OCI-LY7 (cell line): ENCODE data around the gene ERMP1. TPM values are rescaled to one million over a fixed set of nuclear protein-coding genes. Genes with fewer than 3 reads are reported as not detected.
A peak's percentile ranks its signal among the peaks of the same experiment; 100 is the strongest.

Experiments used
- BruUV-seq: library from RNA; stranded (reverse); fragments of 400-500 nt; replicated peaks from 2 replicates; lab custom pipeline; 2021; lab: Mats Ljungman, UMichigan
- CTCF ChIA-PET: fragments of 300-600 bp; sonication (Branson Sonifier 250); formaldehyde crosslinking; loops from one replicate; lab custom pipeline; 2022; ENCODE audit warnings: antibody characterized with exemption; ENCODE audit not compliant: unreplicated experiment; lab: Charles Lee
- POLR2A ChIA-PET: fragments of 300-600 bp; sonication (Branson Sonifier 250); formaldehyde crosslinking; loops from one replicate; lab custom pipeline; 2022; ENCODE audit warnings: antibody characterized with exemption; lab: Charles Lee
- DNase-seq: peaks from one replicate; pipeline ENCODE4 v3.0.0-alpha.2; 2015; ENCODE audit warnings: low spot score
- H2AFZ ChIP-seq: fragments of 200-600 bp; sonication (generic), shearing (Covaris generic); 2 replicates; pipeline ENCODE4 v1.6.1; 2014; ENCODE audit warnings: mild to moderate bottlenecking, antibody characterized with exemption, low read length, moderate library complexity
- H3K27ac ChIP-seq: fragments of 200-600 bp; sonication (generic); 2 replicates; pipeline ENCODE4 v1.5.1; 2014; ENCODE audit warnings: mixed run types, low read depth, mild to moderate bottlenecking, moderate library complexity, low read length, inconsistent platforms; ENCODE audit not compliant: poor library complexity, severe bottlenecking
- H3K36me3 ChIP-seq: fragments of 200-600 bp; sonication (generic); 2 replicates; pipeline ENCODE4 v1.6.1; 2014; ENCODE audit warnings: mild to moderate bottlenecking, antibody characterized with exemption, low read length, moderate library complexity, mixed read lengths; ENCODE audit not compliant: insufficient read depth
- H3K4me1 ChIP-seq: fragments of 200-600 bp; sonication (generic); 2 replicates; pipeline ENCODE4 v1.5.1; 2014; ENCODE audit warnings: mild to moderate bottlenecking, low read length; ENCODE audit not compliant: insufficient read depth, poor library complexity, severe bottlenecking
- H3K4me2 ChIP-seq: fragments of 200-600 bp; sonication (generic); 2 replicates; pipeline ENCODE4 v1.6.1; 2014; ENCODE audit warnings: mild to moderate bottlenecking, low read length
- H3K4me3 ChIP-seq: fragments of 200-600 bp; sonication (generic); 2 replicates; pipeline ENCODE4 v1.5.1; 2014; ENCODE audit warnings: mild to moderate bottlenecking, low read depth, low read length; ENCODE audit not compliant: poor library complexity, severe bottlenecking
- H3K79me2 ChIP-seq: fragments of 200-600 bp; sonication (generic); 2 replicates; pipeline ENCODE4 v1.6.1; 2016; ENCODE audit warnings: low read depth, mild to moderate bottlenecking, low read length, moderate library complexity, mixed read lengths; ENCODE audit not compliant: insufficient read depth
- H3K9me2 ChIP-seq: fragments of 200-600 bp; sonication (generic); 2 replicates; pipeline ENCODE4 v1.6.1; 2016; ENCODE audit warnings: mild to moderate bottlenecking, low read length, mixed read lengths; ENCODE audit not compliant: insufficient read depth
- H3K9me3 ChIP-seq: fragments of 200-600 bp; sonication (generic); 2 replicates; pipeline ENCODE4 v1.6.1; 2014; ENCODE audit warnings: mild to moderate bottlenecking, mixed run types, low read length, mixed read lengths
- H4K20me1 ChIP-seq: fragments of 200-600 bp; sonication (generic); 2 replicates; pipeline ENCODE4 v1.6.1; 2014; ENCODE audit warnings: mild to moderate bottlenecking, antibody characterized with exemption, low read length, moderate library complexity, mixed read lengths; ENCODE audit not compliant: insufficient read depth
- CTCF ChIP-seq: fragments of 200-600 bp; sonication (generic); conservative IDR thresholded peaks from 2 replicates; pipeline ENCODE4 v1.5.1; 2014; ENCODE audit warnings: mild to moderate bottlenecking, antibody characterized with exemption, low read length, moderate library complexity, mixed read lengths
- EZH2phosphoT487 ChIP-seq: fragments of 200-600 bp; sonication (generic); IDR thresholded peaks from 2 replicates; pipeline ENCODE4 v1.6.1; 2018; ENCODE audit warnings: low read depth, borderline replicate concordance, mild to moderate bottlenecking, mixed run types, antibody characterized with exemption, low read length, moderate library complexity, mixed read lengths
- intact Hi-C: fragments of 100-400 bp; cut with micrococcal nuclease; formaldehyde crosslinking; loops from one replicate; pipeline ENCODE4 v1.10.0; 2022; ENCODE audit not compliant: unreplicated experiment
- total RNA-seq, 2 experiments: library from RNA; depleted of rRNA in 1 of 2; stranded (reverse); fragments of >200 nt in 1 of 2; shearing (Covaris generic) in 1 of 2; gene quantifications; 2 replicates each; pipeline ENCODE4 v1.2.3, GENCODE V29; 2014 to 2022

Gene ERMP1
- total RNA-seq, 2 experiments from 2014 or later: 7.9 to 14.6 TPM

GRCh38 chr9:5871785-5872184 is 38.9 kb upstream of the ERMP1 start:
- Histone ChIP-seq H3K9me3 (no peaks in the 10 kb centered on the region), H3K9me2 (no peaks in the 10 kb centered on the region), H3K79me2 (no peaks in the 10 kb centered on the region), H3K36me3 (no peaks in the 10 kb centered on the region), H4K20me1 (no peaks in the 10 kb centered on the region), H2AFZ (no peak overlapping the region), H3K4me2 (no peak overlapping the region), H3K4me1 (no peaks in the 10 kb centered on the region), H3K27ac (no peak overlapping the region), H3K4me3 (no peak overlapping the region)
- CTCF ChIA-PET: no interaction called here
- POLR2A ChIA-PET: no interaction called here
- DNase-seq: no peak
- TF ChIP-seq CTCF (no peak), EZH2phosphoT487 (no peak)
- intact Hi-C loops: no loop called here
- BruUV-seq: no TSS peak

- Histone ChIP-seq H3K79me2 (no peaks in the 10 kb centered on the region), H4K20me1 (no peaks in the 10 kb centered on the region), H3K4me2 (no peak overlapping the region), H3K27ac (no peak overlapping the region), H3K4me1 (no peaks in the 10 kb centered on the region), H3K9me3 (no peaks in the 10 kb centered on the region), H3K36me3 (no peaks in the 10 kb centered on the region), H3K9me2 (no peaks in the 10 kb centered on the region), H2AFZ (no peak overlapping the region), H3K4me3 (no peak overlapping the region)
- ChIA-PET POLR2A (interaction anchor here (0.8 to 1.2 kb wide), 2 partner anchors 9 to 561 kb away, joined by 3 to 6 read pairs; no protein-coding TSS in a partner anchor), CTCF (no interaction called here)
- intact Hi-C loops: no loop called here
- DNase-seq: no peak
- TF ChIP-seq CTCF (no peak), EZH2phosphoT487 (no peak)
- no TSS peak for BruUV-seq
Observed at GRCh38 chr9:5870691-5871090, 37.8 kb upstream of the ERMP1 start.

- Histone ChIP-seq H3K36me3 (no peaks in the 10 kb centered on the region), H3K9me3 (no peaks in the 10 kb centered on the region), H4K20me1 (no peaks in the 10 kb centered on the region), H2AFZ (peak overlapping the region; percentile 55; the same call in 1 of the 2 replicates), H3K27ac (no peak overlapping the region), H3K4me3 (no peak overlapping the region), H3K9me2 (no peaks in the 10 kb centered on the region), H3K4me1 (no peaks in the 10 kb centered on the region), H3K79me2 (no peaks in the 10 kb centered on the region), H3K4me2 (no peak overlapping the region)
- no peak for DNase-seq
- ChIA-PET CTCF (no interaction called here), POLR2A (interaction anchor here (0.8 to 1.2 kb wide), 2 partner anchors 9 to 560 kb away, joined by 3 to 6 read pairs; no protein-coding TSS in a partner anchor)
- TF ChIP-seq CTCF: peak; percentile 22; the same call in 1 of the 2 replicates
- no peak for TF ChIP-seq EZH2phosphoT487
- intact Hi-C loops: no loop called here
- no TSS peak for BruUV-seq
Observed at GRCh38 chr9:5870020-5870339, 37.1 kb upstream of the ERMP1 start.
